Tibial artery (tissue), 4 donors: ENCODE data around the gene TEAD1.

Experiments used
- DNase-seq, 2 donors: peaks; one replicate each; pipeline ENCODE4 v3.0.0-alpha.2; 2019
- H3K27ac ChIP-seq, 2 donors: fragments of 200-600 bp; sonication (generic) in 1 of 2; 1 replicate in 1 of 2; 2 replicates in 1 of 2; pipeline ENCODE4 v1.5.1; 2018 to 2019; ENCODE audit warnings: mild to moderate bottlenecking in 1 of 2
- H3K27me3 ChIP-seq, 2 donors: fragments of 200-600 bp; sonication (generic) in 1 of 2; one replicate each; pipeline versions ENCODE4 v1.5.1 to v1.6.0; 2016 to 2019
- H3K36me3 ChIP-seq, 3 donors: fragments of 200-600 bp; sonication (generic) in 2 of 3; one replicate each; pipeline ENCODE4 v1.5.1; 2016 to 2019; ENCODE audit warnings: mild to moderate bottlenecking in 2 of 3
- H3K4me1 ChIP-seq, 4 donors: fragments of 200-600 bp; sonication (generic) in 2 of 4; 1 replicate in 3 of 4; 2 replicates in 1 of 4; pipeline ENCODE4 v1.5.1; 2016 to 2019
- H3K4me3 ChIP-seq, 2 donors: fragments of 200-600 bp; sonication (generic) in 1 of 2; 1 replicate in 1 of 2; 2 replicates in 1 of 2; pipeline ENCODE4 v1.5.1; 2018 to 2019; ENCODE audit warnings: mild to moderate bottlenecking in 2 of 2
- H3K9me3 ChIP-seq, 3 donors: fragments of 200-600 bp; sonication (generic) in 1 of 3; one replicate each; pipeline ENCODE4 v1.5.1; 2016 to 2019
- intact Hi-C: fragments of 100-400 bp; cut with DNase I; formaldehyde crosslinking; loops from one replicate; pipeline ENCODE4 v1.15.0; 2023; ENCODE audit warnings: low total_unique reads
- TF ChIP-seq, protein P1 (sequence below), 2 experiments: fragments of 200-600 bp in 1 of 2; fragments of 450-650 bp in 1 of 2; IDR thresholded peaks; one replicate each; pipeline ENCODE4 v1.5.1; 2017 to 2019; ENCODE audit warnings: antibody characterized with exemption in 2 of 2, mild to moderate bottlenecking in 1 of 2, moderate library complexity in 1 of 2

Gene TEAD1

DNA sequence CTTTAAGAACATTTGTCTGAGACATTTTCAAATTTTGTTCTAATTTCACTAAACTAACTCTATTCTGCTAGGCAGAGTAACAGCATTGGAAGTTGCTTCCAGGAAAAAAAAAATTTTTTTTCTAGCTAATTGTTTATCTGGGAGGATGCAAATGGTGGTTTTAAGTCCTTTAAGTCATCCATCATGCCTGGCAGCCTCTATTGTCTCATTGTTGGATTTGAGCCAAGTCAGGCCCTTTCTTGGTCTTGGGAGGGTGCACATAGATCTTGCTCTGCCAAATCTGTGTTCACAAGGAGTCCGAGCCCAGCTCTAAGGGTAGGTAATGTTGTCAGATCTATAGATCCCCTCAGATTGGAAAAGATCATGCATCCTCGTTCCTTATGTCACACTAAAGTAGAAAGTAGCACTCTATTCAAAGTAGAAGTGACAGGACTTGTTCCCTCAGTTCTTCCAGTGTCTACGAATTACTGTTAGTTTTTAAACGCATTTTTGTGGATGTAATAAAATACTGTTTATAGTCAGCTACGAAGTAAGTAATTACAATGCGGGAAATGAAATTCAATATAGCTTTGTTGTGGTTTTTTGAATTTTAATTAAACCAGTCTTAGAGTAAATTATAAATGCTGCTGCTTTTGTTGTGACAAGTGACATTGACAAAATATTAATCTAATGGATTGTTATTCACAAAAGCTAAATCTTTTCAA is 168.9 kb downstream of the TEAD1 start:
- Histone ChIP-seq H3K4me1 (peaks cover 0 to 31% (median 6%) of the 10 kb centered on the region in 4 donors), H3K27ac (no peak overlapping the region)

DNA sequence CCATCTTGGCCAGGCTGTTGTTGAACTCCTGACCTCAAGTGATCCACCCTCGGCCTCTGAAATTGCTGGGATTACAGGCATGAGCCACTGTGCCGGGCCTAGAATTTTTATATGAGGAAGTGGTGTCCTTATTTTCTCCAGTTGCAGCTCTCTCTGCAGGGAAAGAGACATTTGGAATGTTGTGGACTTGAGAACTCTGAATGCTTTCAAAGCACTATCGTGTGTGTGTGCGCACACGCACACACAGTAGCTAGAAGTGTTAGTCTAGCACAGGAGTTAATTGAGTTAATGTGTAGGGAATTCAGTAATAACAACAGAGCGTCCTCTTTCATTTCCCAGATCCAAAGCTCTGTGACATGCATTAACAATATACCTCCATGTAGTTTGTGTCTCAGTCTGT is 170.9 kb downstream of the TEAD1 start:
- no peaks in the 10 kb centered on the region for H3K9me3 ChIP-seq
- TF ChIP-seq, protein P1, sequence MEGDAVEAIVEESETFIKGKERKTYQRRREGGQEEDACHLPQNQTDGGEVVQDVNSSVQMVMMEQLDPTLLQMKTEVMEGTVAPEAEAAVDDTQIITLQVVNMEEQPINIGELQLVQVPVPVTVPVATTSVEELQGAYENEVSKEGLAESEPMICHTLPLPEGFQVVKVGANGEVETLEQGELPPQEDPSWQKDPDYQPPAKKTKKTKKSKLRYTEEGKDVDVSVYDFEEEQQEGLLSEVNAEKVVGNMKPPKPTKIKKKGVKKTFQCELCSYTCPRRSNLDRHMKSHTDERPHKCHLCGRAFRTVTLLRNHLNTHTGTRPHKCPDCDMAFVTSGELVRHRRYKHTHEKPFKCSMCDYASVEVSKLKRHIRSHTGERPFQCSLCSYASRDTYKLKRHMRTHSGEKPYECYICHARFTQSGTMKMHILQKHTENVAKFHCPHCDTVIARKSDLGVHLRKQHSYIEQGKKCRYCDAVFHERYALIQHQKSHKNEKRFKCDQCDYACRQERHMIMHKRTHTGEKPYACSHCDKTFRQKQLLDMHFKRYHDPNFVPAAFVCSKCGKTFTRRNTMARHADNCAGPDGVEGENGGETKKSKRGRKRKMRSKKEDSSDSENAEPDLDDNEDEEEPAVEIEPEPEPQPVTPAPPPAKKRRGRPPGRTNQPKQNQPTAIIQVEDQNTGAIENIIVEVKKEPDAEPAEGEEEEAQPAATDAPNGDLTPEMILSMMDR (IDR thresholded peaks at IDR 0.05) = no peak
- H3K27ac ChIP-seq = no peak overlapping the region
- H3K4me1 ChIP-seq = peaks cover 0 to 26% (median 6%) of the 10 kb centered on the region in 4 donors
- intact Hi-C loops = no loop called here
- DNase-seq = no peak
- no peak overlapping the region for H3K4me3 ChIP-seq
- no peaks in the 10 kb centered on the region for H3K27me3 ChIP-seq
- no peaks in the 10 kb centered on the region for H3K36me3 ChIP-seq

More for the DNA sequence above, 168.9 kb downstream of the TEAD1 start:
- H3K9me3 ChIP-seq = no peaks in the 10 kb centered on the region
- intact Hi-C loops = no loop called here
- H3K27me3 ChIP-seq = no peaks in the 10 kb centered on the region
- no peak for DNase-seq
- TF ChIP-seq, protein P1 (IDR thresholded peaks at IDR 0.05) = no peak
- no peaks in the 10 kb centered on the region for H3K36me3 ChIP-seq
- no peak overlapping the region for H3K4me3 ChIP-seq

DNA sequence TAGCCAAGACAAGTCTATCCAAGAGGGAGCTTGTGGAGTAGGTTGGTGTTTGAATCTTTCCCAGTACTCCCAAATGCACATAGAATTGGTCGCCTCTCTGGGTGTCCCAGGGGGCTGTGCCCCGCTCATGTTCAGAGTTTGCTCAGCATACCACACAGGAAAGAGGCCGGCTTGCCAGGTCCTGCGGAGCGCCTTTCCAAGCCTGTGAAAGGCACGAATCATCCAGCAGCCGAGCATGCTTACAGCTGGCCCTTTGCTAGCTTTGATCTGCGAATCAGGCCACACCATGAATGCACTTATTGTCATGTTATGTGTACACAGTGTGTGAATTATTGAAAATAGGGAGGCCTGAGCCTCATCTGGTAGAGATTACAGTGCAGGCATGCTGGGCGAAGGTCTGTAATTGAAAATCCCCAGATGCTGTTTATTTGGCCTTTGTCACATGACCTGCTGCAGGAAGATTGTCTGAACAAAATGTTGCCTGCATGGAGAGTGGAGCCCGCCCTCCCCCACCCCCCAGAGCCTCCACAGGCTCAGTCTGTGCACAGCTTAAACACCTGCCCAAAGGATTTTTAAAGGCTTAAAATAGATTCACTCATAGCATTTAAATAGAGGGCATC is 171.6 kb downstream of the TEAD1 start:
- no peak for DNase-seq
- H3K4me1 ChIP-seq = peaks cover 0 to 26% (median 6%) of the 10 kb centered on the region in 4 donors

DNA sequence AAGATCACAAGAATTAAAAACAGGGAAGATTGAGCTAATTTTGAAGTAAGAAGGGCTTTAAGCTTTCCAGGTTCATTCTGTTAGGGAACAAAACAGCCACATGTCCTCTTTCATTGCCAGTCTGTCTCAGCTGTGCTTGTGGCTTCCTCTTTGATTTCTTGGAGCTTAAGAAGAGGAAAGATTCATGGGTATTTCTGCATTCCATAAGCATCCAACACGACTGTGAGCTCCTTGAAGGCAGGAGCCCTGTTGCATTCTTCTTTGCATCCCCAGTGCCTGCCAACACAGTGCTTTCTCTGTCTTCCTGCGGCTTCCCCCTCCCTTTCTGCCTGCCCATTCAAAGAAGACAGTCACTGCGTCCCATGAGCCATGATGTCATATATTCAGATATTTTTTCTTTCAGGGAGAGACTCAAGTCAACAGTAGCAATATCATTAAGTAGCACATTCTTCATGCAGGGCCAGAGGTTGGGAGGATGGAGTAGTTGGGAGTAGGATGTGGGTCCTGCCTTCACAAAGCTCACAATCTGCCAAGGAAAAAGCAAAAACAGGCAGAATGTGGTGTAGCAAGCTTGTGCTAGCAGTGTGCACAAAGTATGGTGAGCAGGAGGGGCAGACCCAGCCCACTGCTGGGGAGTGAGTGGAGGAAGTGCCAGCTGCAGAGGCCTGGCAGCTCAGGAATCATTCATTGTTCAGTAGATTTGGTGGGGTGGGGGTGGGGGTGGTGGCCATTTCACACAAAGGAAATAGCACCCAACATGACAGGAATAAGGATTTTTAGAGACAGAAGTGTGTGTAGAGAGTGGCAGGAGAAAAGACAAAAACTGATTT is 172.8 kb downstream of the TEAD1 start:
- Histone ChIP-seq H3K4me1 (peaks cover 0 to 21% (median 6%) of the 10 kb centered on the region in 4 donors), H3K27ac (no peak overlapping the region), H3K36me3 (no peaks in the 10 kb centered on the region), H3K27me3 (no peaks in the 10 kb centered on the region), H3K4me3 (no peak overlapping the region), H3K9me3 (no peaks in the 10 kb centered on the region)
- no peak for DNase-seq
- intact Hi-C loops = no loop called here
- TF ChIP-seq, protein P1 (IDR thresholded peaks at IDR 0.05) = no peak

More for the DNA sequence above, 171.6 kb downstream of the TEAD1 start:
- intact Hi-C loops = no loop called here
- H3K36me3 ChIP-seq = no peaks in the 10 kb centered on the region
- TF ChIP-seq, protein P1 (IDR thresholded peaks at IDR 0.05) = no peak
- no peak overlapping the region for H3K4me3 ChIP-seq
- H3K9me3 ChIP-seq = no peaks in the 10 kb centered on the region
- H3K27ac ChIP-seq = no peak overlapping the region
- H3K27me3 ChIP-seq = no peaks in the 10 kb centered on the region

DNA sequence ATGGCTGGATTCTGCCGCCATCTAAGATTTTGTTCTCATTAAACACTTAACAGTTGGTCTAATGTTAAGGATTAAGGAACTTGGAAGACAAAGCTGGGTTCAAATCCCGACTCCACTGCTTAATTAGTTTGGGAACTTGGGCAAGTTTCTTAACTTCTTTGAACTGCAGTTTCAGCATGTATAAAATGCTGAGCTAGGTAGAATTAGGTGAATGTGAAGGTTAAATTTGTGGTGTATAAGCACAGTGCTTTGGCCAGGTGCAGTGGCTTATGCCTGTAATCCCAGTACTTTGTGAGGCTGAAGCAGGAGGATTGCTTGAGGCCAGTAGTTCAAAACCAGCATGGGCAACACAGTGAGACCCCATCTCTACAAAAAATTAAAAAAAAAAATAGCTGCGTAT is 174.2 kb downstream of the TEAD1 start:
- peaks cover 0 to 11% (median 3%) of the 10 kb centered on the region in 4 donors for H3K4me1 ChIP-seq
- no peak overlapping the region for H3K27ac ChIP-seq

More for the DNA sequence above, 174.2 kb downstream of the TEAD1 start:
- TF ChIP-seq, protein P1 (IDR thresholded peaks at IDR 0.05) = no peak
- Histone ChIP-seq H3K36me3 (no peaks in the 10 kb centered on the region), H3K4me3 (no peak overlapping the region), H3K9me3 (no peaks in the 10 kb centered on the region), H3K27me3 (no peaks in the 10 kb centered on the region)
- intact Hi-C loops = no loop called here
- no peak for DNase-seq
